ENCODE results near the gene GLIPR1L1.
"Not testable (repeated sequence)": the region's sequence is repeated elsewhere in the genome, so short reads cannot be mapped to it uniquely, and the experiment has no call there.

GLIPR1L1 gene, protein sequence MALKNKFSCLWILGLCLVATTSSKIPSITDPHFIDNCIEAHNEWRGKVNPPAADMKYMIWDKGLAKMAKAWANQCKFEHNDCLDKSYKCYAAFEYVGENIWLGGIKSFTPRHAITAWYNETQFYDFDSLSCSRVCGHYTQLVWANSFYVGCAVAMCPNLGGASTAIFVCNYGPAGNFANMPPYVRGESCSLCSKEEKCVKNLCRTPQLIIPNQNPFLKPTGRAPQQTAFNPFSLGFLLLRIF

DNA sequence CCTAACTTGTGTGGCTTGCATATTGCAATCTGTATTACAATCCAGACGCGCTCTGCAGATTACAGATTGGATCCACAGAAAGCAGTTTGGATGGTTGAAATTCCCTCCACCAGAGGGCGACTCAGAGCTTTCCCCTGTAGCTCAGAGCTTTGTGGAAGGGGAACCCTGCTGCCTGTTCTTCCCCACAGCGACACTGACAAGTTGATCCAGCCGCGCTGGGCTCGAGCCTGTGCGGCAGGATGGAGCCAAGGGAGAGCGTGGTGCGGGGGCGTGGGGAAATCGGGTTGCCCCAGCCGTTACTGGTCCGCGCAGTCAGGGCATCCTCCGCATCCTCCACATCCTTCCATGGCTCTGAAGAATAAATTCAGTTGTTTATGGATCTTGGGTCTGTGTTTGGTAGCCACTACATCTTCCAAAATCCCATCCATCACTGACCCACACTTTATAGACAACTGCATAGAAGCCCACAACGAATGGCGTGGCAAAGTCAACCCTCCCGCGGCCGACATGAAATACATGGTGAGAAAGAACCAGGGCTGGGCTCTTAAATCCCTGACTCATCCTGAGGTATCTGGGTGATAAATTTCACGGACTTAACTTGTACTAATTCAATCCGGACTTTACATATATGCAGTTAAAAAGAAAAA lies at the start of gene GLIPR1L1:
Gene GLIPR1L1, plus strand, starts transcription at position 287 of the 647 bp plus-strand sequence. Its CDS starts 59 bp downstream, at position 346.
- in situ Hi-C loops (cut with HindIII; ENCODE audit: low sequenced_read_pairs), result no loop called here

DNA sequence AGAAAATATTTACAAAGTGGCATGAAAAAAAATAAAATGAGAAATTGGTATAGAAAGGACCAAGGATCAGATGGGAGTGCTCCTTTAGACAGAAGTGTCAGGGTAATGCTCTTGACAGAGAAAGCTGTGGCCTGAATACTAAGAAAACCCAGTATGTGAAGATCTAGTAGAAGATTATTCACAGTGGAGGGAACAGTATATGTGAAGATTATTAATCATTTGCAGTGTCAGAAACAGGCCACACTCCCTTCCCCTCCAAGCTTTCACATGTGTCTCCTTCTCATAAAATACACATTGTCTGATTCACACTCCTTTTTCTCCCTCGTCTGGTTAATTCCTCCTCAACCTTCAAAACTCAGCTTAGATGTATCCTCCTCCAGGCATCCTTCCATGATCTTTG lies 45.6 kb upstream of the GLIPR1L1 start:
- in situ Hi-C loops (cut with HindIII; ENCODE audit: low sequenced_read_pairs), result no loop called here

DNA sequence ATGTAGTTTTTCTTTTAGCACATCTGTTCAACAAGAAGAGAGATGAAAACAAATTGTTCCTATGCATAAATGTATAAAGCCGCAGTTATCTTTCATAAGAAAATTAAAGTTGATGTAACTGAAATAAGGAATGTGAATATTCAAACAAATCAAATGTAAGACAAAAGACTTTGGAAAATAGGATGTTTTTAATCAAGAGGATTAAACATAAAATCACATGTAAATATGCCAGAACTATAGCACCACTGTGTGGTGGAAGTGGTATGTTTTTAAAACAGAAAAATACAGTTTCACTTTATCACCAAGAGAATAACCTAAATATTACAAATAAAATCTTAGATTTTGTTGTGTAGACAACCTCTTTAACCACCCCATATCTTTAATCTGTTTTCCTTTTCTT lies 44.7 kb upstream of the GLIPR1L1 start:
- in situ Hi-C loops (cut with HindIII; ENCODE audit: low sequenced_read_pairs), result no loop called here

DNA sequence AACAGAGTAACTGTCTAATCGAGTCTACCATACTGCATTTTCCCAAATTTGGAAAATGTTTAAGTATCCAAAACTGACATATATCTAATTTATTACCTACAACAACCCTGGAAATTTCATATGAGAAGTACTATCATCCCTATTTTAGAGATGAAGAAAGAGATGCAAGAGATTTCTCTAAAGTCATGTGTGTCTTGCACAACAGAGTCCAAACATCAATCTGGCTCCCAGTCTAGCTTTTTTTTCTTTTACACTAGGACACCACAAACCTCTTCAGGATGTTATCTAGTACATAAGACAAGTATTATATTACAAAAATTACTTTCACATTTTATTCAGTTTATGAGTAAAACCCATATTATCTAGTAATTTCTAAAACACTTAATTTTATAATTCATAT lies 43.5 kb upstream of the GLIPR1L1 start:
- in situ Hi-C loops (cut with HindIII; ENCODE audit: low sequenced_read_pairs), result no loop called here

DNA sequence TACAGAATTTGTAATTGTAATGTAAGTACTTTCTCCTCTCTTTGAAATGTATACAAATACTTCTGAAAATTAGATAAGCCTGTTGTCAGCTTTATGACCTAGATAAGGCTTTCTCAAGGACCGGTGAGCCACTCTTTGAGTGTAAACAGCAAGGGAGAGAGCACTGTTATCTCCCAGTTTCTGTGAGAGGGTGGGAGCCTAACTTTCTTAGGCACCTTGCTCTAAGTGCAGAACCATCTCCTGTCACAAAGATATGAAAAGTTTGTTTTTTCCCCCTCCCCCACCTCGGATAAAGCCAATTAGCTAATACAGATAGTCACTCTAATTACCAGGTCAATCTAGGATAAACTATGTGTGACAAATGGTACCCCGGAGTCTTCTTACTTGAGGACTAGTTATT lies 40.1 kb upstream of the GLIPR1L1 start:
- in situ Hi-C loops (cut with HindIII; ENCODE audit: low sequenced_read_pairs), result no loop called here

DNA sequence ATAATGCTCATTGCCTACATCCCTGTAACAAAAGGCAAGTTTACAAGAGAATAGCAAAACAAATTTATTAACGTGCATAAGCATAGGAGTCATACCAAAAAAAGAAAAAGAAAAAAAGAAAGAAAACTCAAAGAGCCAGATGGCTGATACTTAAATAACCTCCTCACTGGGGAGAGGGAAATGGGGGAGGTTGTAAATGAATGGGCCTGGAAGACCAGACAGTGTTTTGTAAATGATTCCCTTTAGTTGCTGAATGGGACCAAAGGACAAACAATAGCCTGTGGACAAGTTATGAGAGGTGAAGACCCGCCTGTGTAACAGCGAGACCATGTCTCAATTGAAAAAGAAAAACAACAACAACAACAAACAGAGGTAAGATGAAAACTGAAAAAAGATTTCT lies 39.7 kb upstream of the GLIPR1L1 start:
- in situ Hi-C loops (cut with HindIII; ENCODE audit: low sequenced_read_pairs), result no loop called here

DNA sequence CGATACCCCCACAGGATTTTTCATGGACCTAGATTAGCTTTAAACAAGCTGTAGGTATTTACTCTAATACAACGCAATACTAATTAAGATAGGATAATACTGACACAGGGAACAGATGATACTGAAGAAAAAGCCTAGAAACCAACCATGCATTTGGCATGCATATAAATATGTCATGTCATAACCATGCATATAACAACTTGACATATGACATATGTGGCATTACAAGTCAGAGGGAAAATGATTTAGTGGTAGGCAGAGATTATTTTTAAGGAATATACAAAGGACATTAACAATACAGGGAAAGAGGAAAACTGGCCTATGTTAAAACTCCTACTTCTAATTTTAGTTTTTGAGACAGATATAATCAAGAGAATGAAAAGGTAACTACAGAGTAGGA lies 32.2 kb upstream of the GLIPR1L1 start:
- in situ Hi-C loops (cut with HindIII; ENCODE audit: low sequenced_read_pairs), result no loop called here

DNA sequence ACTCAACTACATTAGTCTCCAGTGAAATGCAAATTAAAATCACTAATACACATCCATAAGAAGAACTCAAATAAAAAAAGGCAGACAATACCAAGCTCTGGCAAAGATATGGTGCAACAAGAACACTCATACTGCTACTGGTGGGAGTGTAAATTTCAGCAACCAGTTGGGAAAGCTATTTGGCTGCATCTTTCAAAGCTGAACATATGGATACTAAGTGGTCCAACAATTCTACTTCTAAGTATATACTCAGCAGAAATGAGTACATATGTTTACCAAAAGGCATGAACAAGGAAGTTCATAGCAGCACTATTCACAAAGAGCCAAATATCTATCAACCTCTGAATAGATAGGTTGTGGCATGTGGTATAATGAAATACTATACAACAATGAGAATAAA lies 31.7 kb upstream of the GLIPR1L1 start:
- in situ Hi-C loops (cut with HindIII; ENCODE audit: low sequenced_read_pairs), result no loop called here

DNA sequence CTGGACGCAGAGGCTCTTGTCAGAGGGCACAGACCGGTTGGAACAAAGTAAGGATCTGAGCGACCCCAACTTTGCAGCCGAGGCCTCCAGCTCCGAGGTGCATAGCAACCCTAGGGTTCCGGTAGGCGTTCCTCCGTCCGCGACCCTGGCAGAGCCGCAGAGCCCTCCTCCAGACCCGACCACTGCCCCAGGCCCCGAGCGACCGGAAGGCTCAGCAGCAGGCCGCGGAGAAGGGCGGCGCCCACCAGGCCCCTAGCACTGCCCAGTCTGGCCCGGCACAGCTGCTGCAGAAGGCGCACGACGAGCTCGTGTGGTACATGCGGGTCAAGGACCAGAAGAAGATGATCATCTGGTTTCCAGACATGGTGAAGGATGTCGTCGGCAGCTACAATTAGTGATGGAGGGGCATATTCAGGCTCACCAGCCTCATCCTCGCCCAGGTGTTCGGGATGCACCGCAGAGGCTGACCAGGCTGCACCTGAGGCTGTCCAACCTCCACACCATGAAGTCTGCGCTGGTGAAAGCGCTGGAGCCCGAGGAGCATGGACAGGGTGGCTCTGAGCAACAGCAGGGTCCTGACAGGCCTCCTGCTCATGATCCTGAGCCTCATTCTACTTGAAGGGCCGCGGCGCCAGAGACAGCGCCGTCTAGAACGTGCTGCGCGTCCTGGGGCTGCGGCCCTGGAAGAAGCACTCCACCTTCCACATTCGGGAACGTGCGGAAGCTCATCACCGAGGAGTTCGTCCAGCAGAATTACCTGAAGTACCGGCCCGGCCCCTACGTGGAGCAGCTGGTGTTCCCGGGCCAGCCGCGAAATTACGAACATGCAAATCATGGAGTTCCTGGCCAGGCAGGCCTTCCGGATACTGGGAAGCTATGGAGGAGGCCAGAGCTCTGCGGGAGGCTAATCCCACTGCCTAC lies 28.8 kb upstream of the GLIPR1L1 start:
- in situ Hi-C loops (cut with HindIII; ENCODE audit: low sequenced_read_pairs), result no loop called here

DNA sequence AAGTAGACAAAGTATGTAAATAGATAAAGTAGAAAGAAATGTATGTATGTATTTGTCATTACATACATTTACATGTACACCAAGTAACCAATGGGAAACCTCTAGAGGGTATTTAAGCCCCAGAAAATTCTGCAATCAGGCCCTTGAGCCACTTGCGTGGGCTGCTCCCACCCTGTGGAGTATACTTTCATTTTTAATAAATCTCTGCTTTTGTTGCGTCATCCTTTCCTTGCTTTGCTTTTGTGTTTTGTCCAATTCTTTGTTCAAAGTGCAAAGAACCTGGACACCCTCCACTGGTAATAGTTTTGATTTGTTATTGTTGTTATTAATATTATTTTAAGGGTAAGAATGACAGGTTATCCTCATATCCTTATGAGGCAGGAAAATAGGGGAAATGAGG lies 26.2 kb upstream of the GLIPR1L1 start:
- in situ Hi-C loops (cut with HindIII; ENCODE audit: low sequenced_read_pairs), result no loop called here

DNA sequence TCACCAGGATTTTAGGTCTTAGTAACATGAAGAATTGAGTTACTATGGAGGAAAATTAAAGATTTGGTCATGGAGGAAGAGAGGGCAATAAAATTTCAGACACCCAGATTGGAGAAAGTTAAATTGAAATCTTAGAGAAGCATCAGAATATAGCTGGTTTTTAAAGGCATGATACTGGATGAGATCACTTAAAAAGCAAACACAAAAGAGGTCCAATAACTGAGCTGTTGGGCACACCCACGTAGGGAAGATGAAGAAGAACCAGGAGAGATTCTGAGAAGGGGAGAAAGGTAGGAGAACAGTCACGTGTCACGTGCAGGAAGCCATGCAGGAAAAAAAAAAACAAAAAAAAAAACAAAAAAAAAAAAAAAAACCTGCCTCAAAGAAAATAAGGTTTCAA lies 23.1 kb upstream of the GLIPR1L1 start:
- in situ Hi-C loops (cut with HindIII; ENCODE audit: low sequenced_read_pairs), result no loop called here

DNA sequence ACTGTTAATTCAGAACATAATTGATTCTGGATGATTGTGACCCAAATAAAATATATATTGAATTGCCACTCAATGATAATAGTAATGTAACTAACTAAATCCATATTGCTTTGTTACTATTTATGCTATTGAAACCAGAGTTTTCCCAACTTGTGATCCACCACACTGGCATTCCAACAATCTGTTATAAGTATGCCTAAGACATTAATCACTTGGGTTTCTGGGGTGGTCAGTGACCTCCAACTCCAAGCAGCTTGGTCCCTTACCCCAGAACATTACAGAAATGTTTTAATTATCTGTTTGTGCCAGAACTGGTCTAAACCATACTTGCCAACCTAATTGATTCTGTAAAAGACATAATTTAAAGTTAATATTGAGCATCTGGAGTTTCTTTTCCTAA lies 19.0 kb upstream of the GLIPR1L1 start:
- in situ Hi-C loops (cut with HindIII; ENCODE audit: low sequenced_read_pairs), result no loop called here

DNA sequence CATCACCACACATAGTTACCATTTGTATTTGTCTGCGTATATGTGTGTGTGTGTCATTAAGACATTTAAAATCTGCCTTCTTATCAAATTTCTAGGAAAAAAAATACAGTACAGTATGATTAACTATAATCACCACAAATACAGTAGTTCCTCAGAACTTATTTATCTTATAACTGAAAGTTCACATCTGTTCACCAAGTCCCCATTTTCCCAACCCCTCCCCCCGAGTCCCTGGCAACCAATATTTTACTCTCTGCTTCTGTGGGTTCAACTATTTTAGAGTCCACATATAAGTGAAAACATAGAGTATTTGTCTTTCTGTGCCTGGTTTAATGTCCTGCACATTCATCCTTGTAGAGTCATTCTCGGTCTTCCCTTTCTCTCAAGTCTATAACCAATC lies 16.7 kb upstream of the GLIPR1L1 start:
- in situ Hi-C loops (cut with HindIII; ENCODE audit: low sequenced_read_pairs), result no loop called here

DNA sequence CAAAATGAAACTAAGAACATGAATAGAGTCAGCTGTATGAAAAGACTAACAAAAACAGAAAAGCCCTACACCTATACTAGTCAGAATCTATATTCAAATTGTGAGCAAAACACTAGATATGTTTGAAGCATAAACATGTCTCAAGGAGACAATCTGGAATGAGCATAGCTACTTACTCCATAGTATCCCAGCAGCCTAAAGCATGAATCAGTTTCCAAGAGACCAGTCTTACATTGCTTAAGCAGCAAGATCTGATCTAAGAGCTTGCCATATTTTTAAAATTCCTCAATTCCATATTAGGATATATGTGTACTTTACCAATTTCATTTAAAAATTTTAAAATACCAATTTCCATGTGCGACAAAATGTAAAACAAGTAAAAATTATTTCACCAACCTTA lies 12.0 kb upstream of the GLIPR1L1 start:
- in situ Hi-C loops (cut with HindIII; ENCODE audit: low sequenced_read_pairs), result no loop called here

DNA sequence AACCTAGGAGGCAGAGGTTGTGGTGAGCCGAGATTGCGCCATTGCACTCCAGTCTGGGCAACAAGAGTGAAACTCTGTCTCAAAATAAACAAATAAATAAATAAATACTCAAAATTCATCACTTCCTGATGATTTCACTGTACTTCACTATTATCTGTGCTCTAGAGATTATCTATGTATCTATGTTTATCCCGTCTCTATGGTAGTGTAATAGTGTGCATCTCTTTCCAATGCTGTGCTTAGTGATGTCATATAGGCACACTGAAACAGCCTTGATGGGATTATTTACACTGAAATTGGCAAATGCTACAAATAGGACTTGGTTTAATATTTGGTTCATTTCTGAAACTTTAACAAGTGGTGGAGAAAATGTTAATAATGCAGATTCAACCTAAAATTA lies 10.8 kb upstream of the GLIPR1L1 start:
- in situ Hi-C loops (cut with HindIII; ENCODE audit: low sequenced_read_pairs), result no loop called here

DNA sequence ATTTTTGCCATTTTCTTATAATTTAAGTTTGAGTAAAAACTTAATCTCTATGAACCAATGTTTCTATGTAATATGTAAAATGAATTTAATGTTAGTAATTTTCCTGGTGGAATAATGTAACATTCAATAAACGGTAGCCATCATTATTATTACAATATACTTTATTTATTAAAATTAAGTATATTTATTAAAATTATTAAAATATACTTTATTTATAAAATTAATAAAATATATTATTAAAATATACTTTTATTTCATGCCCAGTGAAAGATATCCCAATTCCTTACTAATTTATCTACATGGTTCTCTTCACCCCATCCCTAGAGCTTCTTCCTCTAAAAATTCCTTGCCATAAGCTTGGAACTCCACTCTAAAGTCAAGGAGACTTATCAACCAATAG lies 6.8 kb upstream of the GLIPR1L1 start:
- in situ Hi-C loops (cut with HindIII; ENCODE audit: low sequenced_read_pairs), result no loop called here

DNA sequence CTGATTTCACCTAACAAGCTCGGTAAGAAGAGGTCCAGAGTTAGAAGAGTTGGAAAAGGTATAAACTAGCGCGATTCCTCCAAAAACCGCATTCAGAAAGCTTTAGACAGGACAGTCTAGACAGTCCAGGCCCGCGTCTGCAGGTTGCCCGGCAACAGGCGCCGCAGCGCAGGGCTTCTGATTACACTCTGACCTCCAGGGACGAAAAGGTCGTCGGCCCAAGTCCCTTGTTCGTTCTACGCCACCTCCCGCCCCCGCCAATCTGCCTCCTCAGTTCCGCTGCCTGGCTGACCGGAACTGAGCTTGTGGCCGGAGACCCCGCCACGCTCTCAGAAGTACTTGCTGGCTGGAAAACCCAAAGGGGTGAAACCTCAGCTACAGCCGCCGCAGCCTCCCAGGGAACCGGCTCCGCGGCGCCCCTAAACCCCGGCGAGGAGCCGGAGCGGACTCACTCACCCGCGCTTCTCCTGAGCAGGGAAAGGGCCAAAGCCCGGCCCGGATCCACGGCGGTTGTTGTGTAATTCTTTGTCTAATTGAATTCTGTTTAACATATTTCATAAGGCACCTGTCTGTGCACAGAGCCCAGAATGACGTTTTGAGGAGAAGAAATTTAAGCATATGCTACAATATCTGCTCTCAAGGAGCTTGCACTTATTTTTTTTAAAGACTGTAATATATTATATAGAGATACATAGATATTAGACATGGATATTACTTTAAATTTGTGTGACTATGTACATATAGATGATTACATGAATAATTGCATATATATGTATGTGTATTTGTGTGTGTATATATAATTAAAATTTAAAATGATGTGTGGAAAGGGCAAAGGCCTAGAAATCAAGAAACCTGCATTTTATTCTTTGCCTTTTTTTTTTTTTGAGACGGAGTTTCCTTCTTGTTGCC lies 4.3 kb upstream of the GLIPR1L1 start, which contains the start of gene CAPS2:
Gene CAPS2, minus strand, starts transcription at position 407 of the 909 bp plus-strand sequence. CDS start 3,826 bp downstream, outside the sequence.
- in situ Hi-C loops (cut with HindIII; ENCODE audit: low sequenced_read_pairs), result no loop called here

DNA sequence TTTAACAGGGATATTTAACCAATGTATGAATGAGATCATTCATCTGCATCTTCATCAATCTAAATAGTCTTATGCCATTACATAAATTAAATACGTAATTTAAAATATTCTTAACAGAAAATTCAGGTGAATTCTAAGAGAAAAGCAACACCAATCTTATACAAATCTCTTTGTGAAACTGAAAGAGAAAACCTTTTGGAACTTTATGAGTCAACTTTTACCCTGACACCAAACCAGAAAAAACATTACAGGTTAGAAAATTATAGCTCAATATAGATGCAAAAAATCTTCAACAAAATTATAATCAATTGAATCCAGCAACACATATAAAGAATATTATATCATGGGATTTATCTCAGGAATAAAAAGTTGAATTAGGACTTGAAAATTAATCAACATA lies 3.4 kb downstream of the GLIPR1L1 start:
- in situ Hi-C loops (cut with HindIII; ENCODE audit: low sequenced_read_pairs), result no loop called here

DNA sequence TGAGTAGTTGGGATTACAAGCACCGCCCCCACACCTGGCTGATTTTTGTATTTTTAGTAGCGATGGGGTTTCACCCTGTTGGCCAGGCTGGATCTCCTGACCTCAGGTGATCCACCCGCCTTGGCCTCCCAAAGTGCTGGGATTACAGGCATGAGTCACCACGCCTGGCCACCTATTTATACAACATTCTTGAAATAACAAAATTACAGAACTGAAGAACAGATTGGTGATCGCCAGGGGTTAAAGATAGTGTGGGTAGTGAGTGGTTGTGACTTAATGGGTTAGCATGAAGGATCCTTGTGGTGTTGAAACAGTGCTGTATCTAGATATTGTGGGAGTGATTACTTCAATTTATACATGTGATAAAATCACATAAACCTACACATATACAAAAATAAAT lies 7.4 kb downstream of the GLIPR1L1 start:
- in situ Hi-C loops (cut with HindIII; ENCODE audit: low sequenced_read_pairs), result no loop called here

DNA sequence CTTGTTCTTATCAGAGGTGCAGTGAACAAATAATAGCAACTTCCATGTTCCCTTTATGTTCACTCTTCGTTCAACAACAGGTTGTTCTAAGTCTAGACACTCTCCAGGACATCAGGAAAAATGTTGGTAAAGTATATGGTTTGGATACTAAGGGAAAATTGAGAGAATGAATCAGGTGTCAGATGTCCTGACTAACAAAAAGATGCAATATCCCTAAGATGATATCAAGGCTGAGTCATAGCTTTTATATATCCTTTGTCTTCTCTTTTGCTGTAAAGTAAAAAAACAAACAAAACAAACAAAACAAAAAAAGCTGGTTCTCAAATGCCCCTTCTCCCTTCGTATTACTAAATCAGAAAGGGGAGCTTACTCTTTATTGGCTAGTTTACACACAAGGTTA lies 11.1 kb downstream of the GLIPR1L1 start:
- in situ Hi-C loops (cut with HindIII; ENCODE audit: low sequenced_read_pairs), result no loop called here

DNA sequence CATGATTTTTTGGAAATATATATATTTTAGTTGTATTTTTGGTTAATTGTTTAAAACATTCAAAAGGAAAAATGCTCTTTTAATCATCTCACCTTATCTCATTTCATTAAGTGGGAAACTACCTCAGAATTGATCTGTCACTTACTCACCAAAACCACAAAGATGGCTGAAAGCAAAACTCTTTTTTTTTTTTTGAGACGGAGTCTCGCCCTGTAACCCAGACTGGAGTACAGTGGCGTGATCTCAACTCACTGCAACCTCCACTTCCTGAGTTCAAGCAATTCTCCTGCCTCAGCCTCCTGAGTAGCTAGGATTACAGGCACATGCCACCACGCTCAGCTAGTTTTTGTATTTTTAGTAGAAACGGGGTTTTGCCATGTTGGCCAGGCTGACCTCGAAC lies 11.7 kb downstream of the GLIPR1L1 start:
- in situ Hi-C loops (cut with HindIII; ENCODE audit: low sequenced_read_pairs), result not testable (repeated sequence)

Measured in DLD1 (cell line).